IMR-90 (cell line): ENCODE measurements around the gene RPP30.

ENCODE experiments used
- CTCF ChIP-seq: conservative IDR thresholded peaks from 2 replicates; pipeline ENCODE4 v1.5.1; 2012; ENCODE audit warnings: mild to moderate bottlenecking, low read depth, low read length, improper control_type of control experiment
- POLR2A ChIP-seq: IDR thresholded peaks from 2 replicates; pipeline ENCODE4 v1.6.1; 2012; ENCODE audit warnings: mild to moderate bottlenecking, low read depth, low read length
- RFX5 ChIP-seq: IDR thresholded peaks from 2 replicates; pipeline ENCODE4 v1.8.0; 2012; ENCODE audit warnings: low read depth, mild to moderate bottlenecking, low read length, moderate library complexity

GRCh38 chr10:90944749-90945148, 73.0 kb downstream of the RPP30 start:
- no peak for TF ChIP-seq RFX5
- no peak for TF ChIP-seq CTCF
- no peak for TF ChIP-seq POLR2A
